Cardiac muscle cell (in vitro differentiated cells and primary cell): ENCODE measurements around the gene PTCSC3. TPM values are rescaled to one million over a fixed set of nuclear protein-coding genes. Genes with fewer than 3 reads are reported as not detected.

Experiments
- DNase-seq, 2 donors: peaks; one replicate each; pipeline versions ENCODE4 v3.0.0 to v3.0.0-alpha.2; 2010 to 2017; ENCODE audit warnings: low read depth in 1 of 2, low spot score in 1 of 2
- H3K27ac ChIP-seq: fragments of 200-600 bp; sonication (generic); 2 replicates; pipeline ENCODE4 v1.5.1; 2016
- H3K27me3 ChIP-seq: fragments of 200-600 bp; sonication (generic); 2 replicates; pipeline ENCODE4 v1.6.0; 2016; ENCODE audit warnings: control low read depth
- H3K36me3 ChIP-seq: fragments of 200-600 bp; sonication (generic); 2 replicates; pipeline ENCODE4 v1.5.1; 2016; ENCODE audit warnings: control low read depth
- H3K4me1 ChIP-seq: fragments of 200-600 bp; sonication (generic); 2 replicates; pipeline ENCODE4 v1.8.1; 2017; ENCODE audit warnings: low read depth, mild to moderate bottlenecking, mixed run types
- H3K4me3 ChIP-seq: fragments of 200-600 bp; sonication (generic); 2 replicates; pipeline ENCODE4 v1.5.1; 2016; ENCODE audit warnings: mild to moderate bottlenecking
- H3K9me3 ChIP-seq: fragments of 200-600 bp; sonication (generic); 2 replicates; pipeline ENCODE4 v1.5.1; 2017; ENCODE audit warnings: low read depth, mild to moderate bottlenecking, control low read depth
- CTCF ChIP-seq: IDR thresholded peaks from 2 replicates; pipeline ENCODE4 v1.5.1; 2012; ENCODE audit warnings: low read depth, mild to moderate bottlenecking, low read length
- polyA plus RNA-seq: library from polyadenylated mRNA; unstranded; fragments of >200 nt; fragmentation: Nextera tagmentation; extraction: Ambion mirVana; gene quantifications from 2 replicates; pipeline ENCODE4 v1.2.1, GENCODE V29; 2016
- total RNA-seq: library from RNA; depleted of rRNA; stranded (reverse); fragments of >200 nt; gene quantifications from 2 replicates; pipeline ENCODE4 v1.2.3, GENCODE V29; 2016

PTCSC3 gene
- total and polyA plus RNA-seq, 2 experiments from 2014 or later = not detected

- no peaks in the 10 kb centered on the region for H3K36me3 ChIP-seq
- no peak for DNase-seq
- no peak overlapping the region for H3K27ac ChIP-seq
- H3K4me3 ChIP-seq = no peak overlapping the region
- no peaks in the 10 kb centered on the region for H3K9me3 ChIP-seq
- peaks cover 5% of the 10 kb centered on the region for H3K27me3 ChIP-seq
- no peak for TF ChIP-seq CTCF
- H3K4me1 ChIP-seq = no peaks in the 10 kb centered on the region
Measured at GRCh38 chr14:36222337-36222736, 45.8 kb upstream of the PTCSC3 start.

- H3K36me3 ChIP-seq = no peaks in the 10 kb centered on the region
- H3K4me1 ChIP-seq = no peaks in the 10 kb centered on the region
- no peaks in the 10 kb centered on the region for H3K9me3 ChIP-seq
- TF ChIP-seq CTCF = no peak
- DNase-seq = no peak
- H3K27ac ChIP-seq = no peak overlapping the region
- H3K4me3 ChIP-seq = no peak overlapping the region
- peaks cover 17% of the 10 kb centered on the region for H3K27me3 ChIP-seq
Measured at GRCh38 chr14:36221112-36221511, 44.6 kb upstream of the PTCSC3 start.

DNA sequence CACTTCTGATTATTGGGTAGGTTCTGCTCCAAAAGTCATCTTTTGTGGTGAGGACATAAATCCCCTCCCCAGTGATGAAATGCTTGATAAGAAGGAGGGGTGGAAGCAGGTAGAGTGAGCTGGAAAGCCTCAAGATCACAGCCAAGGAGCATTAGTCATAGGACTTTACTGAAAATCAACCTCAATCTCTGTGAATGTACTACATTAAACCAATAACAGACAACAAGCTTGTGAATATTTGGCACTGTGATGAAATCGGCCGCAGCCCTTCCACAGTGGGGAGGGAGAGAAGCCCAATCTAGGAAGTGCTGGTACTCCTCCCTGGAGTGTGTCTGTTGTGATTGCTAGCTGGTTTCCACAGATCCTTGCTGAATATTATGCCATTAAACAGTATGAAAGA, 41.2 kb upstream of the PTCSC3 start:
- Histone ChIP-seq H3K27ac (no peak overlapping the region), H3K4me1 (no peaks in the 10 kb centered on the region)

GRCh38 chr14:36217027-36217426, 40.5 kb upstream of the PTCSC3 start:
- H3K27ac ChIP-seq = no peak overlapping the region
- H3K4me1 ChIP-seq = no peaks in the 10 kb centered on the region
- H3K36me3 ChIP-seq = no peaks in the 10 kb centered on the region
- no peaks in the 10 kb centered on the region for H3K9me3 ChIP-seq
- H3K27me3 ChIP-seq = peaks cover 28% of the 10 kb centered on the region
- TF ChIP-seq CTCF = no peak
- H3K4me3 ChIP-seq = no peak overlapping the region
- no peak for DNase-seq

More for the DNA sequence above, 41.2 kb upstream of the PTCSC3 start:
- H3K36me3 ChIP-seq = no peaks in the 10 kb centered on the region
- TF ChIP-seq CTCF = no peak
- no peaks in the 10 kb centered on the region for H3K9me3 ChIP-seq
- peaks cover 22% of the 10 kb centered on the region for H3K27me3 ChIP-seq
- no peak overlapping the region for H3K4me3 ChIP-seq
- DNase-seq = peak in 1 of 2 donors; percentile 0

GRCh38 chr14:36215217-36215598, 38.7 kb upstream of the PTCSC3 start:
- H3K9me3 ChIP-seq = no peaks in the 10 kb centered on the region
- TF ChIP-seq CTCF = no peak
- no peaks in the 10 kb centered on the region for H3K4me1 ChIP-seq
- peaks cover 30% of the 10 kb centered on the region for H3K27me3 ChIP-seq
- H3K36me3 ChIP-seq = no peaks in the 10 kb centered on the region
- no peak overlapping the region for H3K27ac ChIP-seq
- H3K4me3 ChIP-seq = no peak overlapping the region
- no peak for DNase-seq
